ENCODE results near the gene ZNF438.

Gene ZNF438

DNA sequence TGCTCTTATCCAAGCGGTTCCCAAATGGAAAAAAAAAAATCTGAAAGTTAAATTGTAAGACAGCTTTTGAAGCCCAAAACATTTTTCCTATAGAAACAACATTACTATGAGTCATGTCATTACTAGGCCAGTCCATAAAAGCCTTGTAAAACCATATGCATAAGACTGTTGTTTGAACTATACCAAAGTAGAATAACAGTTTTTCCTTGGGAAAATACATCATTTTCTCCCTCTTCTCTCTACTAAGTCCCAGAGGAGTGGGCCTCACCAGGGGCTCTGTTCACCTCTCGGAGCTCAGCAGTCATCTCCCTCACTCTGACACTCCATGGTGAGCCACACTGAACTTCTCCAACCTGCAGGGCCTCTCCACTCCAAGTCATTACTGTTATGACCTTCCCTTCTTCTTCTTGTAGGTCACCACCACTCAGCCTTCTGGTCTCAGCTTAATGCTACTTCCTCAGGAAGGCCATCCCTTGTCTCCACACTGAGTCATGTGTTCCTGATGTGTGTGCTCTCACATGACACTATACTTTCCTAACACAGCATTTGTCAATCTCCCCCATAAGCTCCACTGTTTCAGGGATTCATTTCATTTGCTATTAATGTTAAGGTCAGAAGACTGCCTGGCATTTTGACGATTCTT is 32.5 kb downstream of the ZNF438 start:
- no peak for DNase-seq (ENCODE audit: low read depth)
- in situ Hi-C loops (cut with HindIII; ENCODE audit: low sequenced_read_pairs), result no loop called here
- no peak overlapping the region for H3K4me3 ChIP-seq (ENCODE audit: low read depth, low read length)
- TF ChIP-seq CTCF (IDR thresholded peaks at IDR 0.05; ENCODE audit: low read depth, low read length, missing control alignments), result no peak

- TF ChIP-seq CTCF (IDR thresholded peaks at IDR 0.05; ENCODE audit: low read depth, low read length, missing control alignments), result no peak
- in situ Hi-C loops (cut with HindIII; ENCODE audit: low sequenced_read_pairs), result no loop called here
- DNase-seq (ENCODE audit: low read depth), result no peak
- no peak overlapping the region for H3K4me3 ChIP-seq (ENCODE audit: low read depth, low read length)
Observed at GRCh38 chr10:30997536-30998235, 34.0 kb downstream of the ZNF438 start.

- no peak for TF ChIP-seq CTCF (IDR thresholded peaks at IDR 0.05; ENCODE audit: low read depth, low read length, missing control alignments)
- DNase-seq (ENCODE audit: low read depth), result no peak
- H3K4me3 ChIP-seq (ENCODE audit: low read depth, low read length), result no peak overlapping the region
- in situ Hi-C loops (cut with HindIII; ENCODE audit: low sequenced_read_pairs), result no loop called here
Observed at GRCh38 chr10:30996481-30997005, 35.1 kb downstream of the ZNF438 start.

- no peak overlapping the region for H3K4me3 ChIP-seq (ENCODE audit: low read depth, low read length)
- in situ Hi-C loops (cut with HindIII; ENCODE audit: low sequenced_read_pairs), result no loop called here
- TF ChIP-seq CTCF (IDR thresholded peaks at IDR 0.05; ENCODE audit: low read depth, low read length, missing control alignments), result no peak
- no peak for DNase-seq (ENCODE audit: low read depth)
Observed at GRCh38 chr10:30995081-30995770, 36.4 kb downstream of the ZNF438 start.

GRCh38 chr10:30993155-30993554 is 38.5 kb downstream of the ZNF438 start:
- no peak for TF ChIP-seq CTCF (IDR thresholded peaks at IDR 0.05; ENCODE audit: low read depth, low read length, missing control alignments)
- in situ Hi-C loops (cut with HindIII; ENCODE audit: low sequenced_read_pairs), result no loop called here
- no peak for DNase-seq (ENCODE audit: low read depth)
- no peak overlapping the region for H3K4me3 ChIP-seq (ENCODE audit: low read depth, low read length)

DNA sequence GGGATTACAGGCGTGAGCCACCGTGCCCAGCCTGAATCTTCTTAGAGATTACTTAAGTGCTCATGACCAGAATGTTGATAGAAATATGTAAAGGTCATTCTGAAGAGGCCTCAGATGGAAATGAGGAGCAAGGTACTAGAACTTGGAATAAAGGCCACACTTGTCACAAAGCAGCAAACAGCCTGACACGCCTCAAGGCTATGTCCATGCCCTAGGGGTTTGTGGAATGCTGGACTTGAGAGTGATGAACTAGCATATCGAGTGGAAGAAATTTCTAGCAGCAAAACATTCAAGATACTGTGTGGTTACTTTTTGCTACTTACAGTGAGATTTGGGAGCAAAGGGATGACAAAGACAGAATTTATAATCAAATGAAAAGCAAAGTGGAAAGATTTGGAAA is 39.0 kb downstream of the ZNF438 start:
- DNase-seq (ENCODE audit: low read depth), result no peak
- TF ChIP-seq CTCF (IDR thresholded peaks at IDR 0.05; ENCODE audit: low read depth, low read length, missing control alignments), result no peak
- H3K4me3 ChIP-seq (ENCODE audit: low read depth, low read length), result no peak overlapping the region
- in situ Hi-C loops (cut with HindIII; ENCODE audit: low sequenced_read_pairs), result no loop called here

Measured in astrocyte of the cerebellum (primary cell).